ENCODE results near the gene DGKB. TPM values are rescaled to one million over a fixed set of nuclear protein-coding genes. Genes with fewer than 3 reads are reported as not detected.

Gene DGKB
- total RNA-seq, 1 experiment from 2014 or later = 1.9 TPM

GRCh38 chr7:14875941-14876587 is 26.5 kb downstream of the DGKB start (continued):
- TF ChIP-seq ZNF425 (CRISPR knock-in tag; conservative IDR thresholded peaks at IDR 0.05) (no peak), USF1 (CRISPR knock-in tag; IDR thresholded peaks at IDR 0.05) (no peak), MXD4 (CRISPR knock-in tag; IDR thresholded peaks at IDR 0.05; ENCODE audit: borderline replicate concordance) (no peak), ZBTB21 (CRISPR knock-in tag; IDR thresholded peaks at IDR 0.05; ENCODE audit: borderline replicate concordance) (no peak), OVOL2 (CRISPR knock-in tag; IDR thresholded peaks at IDR 0.05; ENCODE audit: borderline replicate concordance) (no peak), PREB (CRISPR knock-in tag; IDR thresholded peaks at IDR 0.05; ENCODE audit: borderline replicate concordance) (no peak)

- TF ChIP-seq NFYB (CRISPR knock-in tag; conservative IDR thresholded peaks at IDR 0.05; ENCODE audit: low read depth) (no peak), AR (CRISPR knock-in tag; IDR thresholded peaks at IDR 0.05) (no peak), ZNF317 (CRISPR knock-in tag; IDR thresholded peaks at IDR 0.05; ENCODE audit: borderline replicate concordance, low read depth) (no peak), CREM (CRISPR knock-in tag; IDR thresholded peaks at IDR 0.05) (no peak), CDX4 (CRISPR knock-in tag; IDR thresholded peaks at IDR 0.05; ENCODE audit: borderline replicate concordance) (no peak), ELF4 (CRISPR knock-in tag; IDR thresholded peaks at IDR 0.05; ENCODE audit: low read depth) (no peak), SMAD4 (CRISPR knock-in tag; IDR thresholded peaks at IDR 0.05) (no peak), ZNF532 (CRISPR knock-in tag; IDR thresholded peaks at IDR 0.05; ENCODE audit: borderline replicate concordance) (no peak)
- peaks cover 6% of the 10 kb centered on the region; the same call in 1 of the 2 replicates for H3K4me1 Mint-ChIP-seq
- H3K36me3 Mint-ChIP-seq = peaks cover 13% of the 10 kb centered on the region
- ATAC-seq = no peak
- H3K4me3 Mint-ChIP-seq = no peak overlapping the region
- H3K9me3 Mint-ChIP-seq = peaks cover 13% of the 10 kb centered on the region
- H3K27me3 Mint-ChIP-seq (ENCODE audit: low read depth) = peaks cover 2% of the 10 kb centered on the region; the same call in 1 of the 2 replicates
- H3K27ac Mint-ChIP-seq = no peak overlapping the region
- ChIA-PET POLR2A (no interaction called here), CTCF (interaction anchor here (1.2 kb wide), 1 partner anchor 144 kb away, joined by 3 read pairs; no protein-coding TSS in a partner anchor)
- DNase-seq (ENCODE audit: low spot score) = no peak
Measured at GRCh38 chr7:14871880-14872279, 30.7 kb downstream of the DGKB start.
